GM12878 (cell line): ENCODE measurements around the gene ARHGAP19.

ENCODE experiments used
- CREB1 ChIP-seq: IDR thresholded peaks from 2 replicates; pipeline ENCODE4 v1.6.1; 2012; ENCODE audit warnings: low read depth, mild to moderate bottlenecking, inconsistent platforms
- GABPA ChIP-seq: IDR thresholded peaks from 2 replicates; pipeline ENCODE4 v1.6.1; 2014; ENCODE audit warnings: antibody characterized with exemption, low read depth, mild to moderate bottlenecking, inconsistent platforms
- POLR2AphosphoS5 ChIP-seq: IDR thresholded peaks from 2 replicates; pipeline ENCODE4 v1.6.1; 2011; ENCODE audit warnings: mild to moderate bottlenecking, low read length, inconsistent platforms
- RAD21 ChIP-seq: IDR thresholded peaks from 2 replicates; pipeline ENCODE4 v1.6.1; 2011; ENCODE audit warnings: mild to moderate bottlenecking, low read depth, low read length, moderate library complexity; ENCODE audit not compliant: insufficient read depth
- RFX5 ChIP-seq: IDR thresholded peaks from 2 replicates; pipeline ENCODE4 v1.6.1; 2011; ENCODE audit warnings: low read depth, low read length, improper control_type of control experiment
- TCF7 ChIP-seq: IDR thresholded peaks from 2 replicates; pipeline ENCODE4 v1.6.1; 2014; ENCODE audit warnings: antibody characterized with exemption, borderline replicate concordance
- TF ChIP-seq, protein P1 (sequence below): fragments of 450-650 bp; IDR thresholded peaks from 2 replicates; pipeline ENCODE4 v1.6.1; 2014; ENCODE audit warnings: mild to moderate bottlenecking
- TF ChIP-seq, protein P2 (sequence below), 3 experiments: IDR thresholded peaks in 2 of 3; conservative IDR thresholded peaks in 1 of 3; 2 replicates each; pipeline ENCODE4 v1.5.1; 2011; ENCODE audit warnings: low read depth in 3 of 3, low read length in 3 of 3, mild to moderate bottlenecking in 3 of 3, control low read depth in 2 of 3, moderate library complexity in 2 of 3, inconsistent platforms in 1 of 3, mixed read lengths in 1 of 3; ENCODE audit not compliant: control insufficient read depth in 2 of 3, insufficient read depth in 1 of 3; ENCODE audit errors: extremely low read depth in 1 of 3
- TF ChIP-seq, protein P3 (sequence below): fragments of 450-650 bp; IDR thresholded peaks from 2 replicates; pipeline ENCODE4 v1.6.1; 2017; ENCODE audit warnings: mild to moderate bottlenecking, moderate library complexity

DNA sequence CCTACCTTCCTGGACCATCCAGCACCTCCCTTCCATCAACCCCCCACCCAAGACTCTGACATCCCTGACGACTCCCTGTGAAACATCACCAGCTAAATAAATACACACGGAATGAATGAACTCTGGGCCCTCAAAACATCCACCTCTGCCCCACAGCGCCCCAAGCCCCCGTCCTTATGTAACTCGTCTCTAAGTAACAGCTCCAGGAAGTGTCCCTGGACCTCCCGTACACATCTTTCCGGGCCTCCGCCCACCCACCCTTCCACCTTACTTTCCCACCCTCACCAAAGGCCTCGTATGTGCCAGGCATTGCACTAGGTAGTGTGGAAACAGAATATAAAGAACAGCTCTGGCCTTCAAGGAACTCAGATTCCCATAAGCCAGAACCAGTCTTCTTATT is 79.0 kb downstream of the ARHGAP19 start:
- TF ChIP-seq, protein P1, sequence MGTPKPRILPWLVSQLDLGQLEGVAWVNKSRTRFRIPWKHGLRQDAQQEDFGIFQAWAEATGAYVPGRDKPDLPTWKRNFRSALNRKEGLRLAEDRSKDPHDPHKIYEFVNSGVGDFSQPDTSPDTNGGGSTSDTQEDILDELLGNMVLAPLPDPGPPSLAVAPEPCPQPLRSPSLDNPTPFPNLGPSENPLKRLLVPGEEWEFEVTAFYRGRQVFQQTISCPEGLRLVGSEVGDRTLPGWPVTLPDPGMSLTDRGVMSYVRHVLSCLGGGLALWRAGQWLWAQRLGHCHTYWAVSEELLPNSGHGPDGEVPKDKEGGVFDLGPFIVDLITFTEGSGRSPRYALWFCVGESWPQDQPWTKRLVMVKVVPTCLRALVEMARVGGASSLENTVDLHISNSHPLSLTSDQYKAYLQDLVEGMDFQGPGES: no peak
- TF ChIP-seq RFX5: no peak
- TF ChIP-seq RAD21: no peak
- TF ChIP-seq TCF7: no peak
- TF ChIP-seq, protein P2, sequence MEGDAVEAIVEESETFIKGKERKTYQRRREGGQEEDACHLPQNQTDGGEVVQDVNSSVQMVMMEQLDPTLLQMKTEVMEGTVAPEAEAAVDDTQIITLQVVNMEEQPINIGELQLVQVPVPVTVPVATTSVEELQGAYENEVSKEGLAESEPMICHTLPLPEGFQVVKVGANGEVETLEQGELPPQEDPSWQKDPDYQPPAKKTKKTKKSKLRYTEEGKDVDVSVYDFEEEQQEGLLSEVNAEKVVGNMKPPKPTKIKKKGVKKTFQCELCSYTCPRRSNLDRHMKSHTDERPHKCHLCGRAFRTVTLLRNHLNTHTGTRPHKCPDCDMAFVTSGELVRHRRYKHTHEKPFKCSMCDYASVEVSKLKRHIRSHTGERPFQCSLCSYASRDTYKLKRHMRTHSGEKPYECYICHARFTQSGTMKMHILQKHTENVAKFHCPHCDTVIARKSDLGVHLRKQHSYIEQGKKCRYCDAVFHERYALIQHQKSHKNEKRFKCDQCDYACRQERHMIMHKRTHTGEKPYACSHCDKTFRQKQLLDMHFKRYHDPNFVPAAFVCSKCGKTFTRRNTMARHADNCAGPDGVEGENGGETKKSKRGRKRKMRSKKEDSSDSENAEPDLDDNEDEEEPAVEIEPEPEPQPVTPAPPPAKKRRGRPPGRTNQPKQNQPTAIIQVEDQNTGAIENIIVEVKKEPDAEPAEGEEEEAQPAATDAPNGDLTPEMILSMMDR (IDR thresholded peaks at IDR 0.05 in 2 of 3, conservative IDR thresholded peaks at IDR 0.05 in 1 of 3; ENCODE audit: control insufficient read depth in 2 of 3, extremely low read depth in 1 of 3, insufficient read depth in 1 of 3, low read depth in 3 of 3, low read length in 3 of 3): no peak
- TF ChIP-seq CREB1: no peak
- TF ChIP-seq POLR2AphosphoS5: no peak
- TF ChIP-seq GABPA: no peak
- TF ChIP-seq, protein P3, sequence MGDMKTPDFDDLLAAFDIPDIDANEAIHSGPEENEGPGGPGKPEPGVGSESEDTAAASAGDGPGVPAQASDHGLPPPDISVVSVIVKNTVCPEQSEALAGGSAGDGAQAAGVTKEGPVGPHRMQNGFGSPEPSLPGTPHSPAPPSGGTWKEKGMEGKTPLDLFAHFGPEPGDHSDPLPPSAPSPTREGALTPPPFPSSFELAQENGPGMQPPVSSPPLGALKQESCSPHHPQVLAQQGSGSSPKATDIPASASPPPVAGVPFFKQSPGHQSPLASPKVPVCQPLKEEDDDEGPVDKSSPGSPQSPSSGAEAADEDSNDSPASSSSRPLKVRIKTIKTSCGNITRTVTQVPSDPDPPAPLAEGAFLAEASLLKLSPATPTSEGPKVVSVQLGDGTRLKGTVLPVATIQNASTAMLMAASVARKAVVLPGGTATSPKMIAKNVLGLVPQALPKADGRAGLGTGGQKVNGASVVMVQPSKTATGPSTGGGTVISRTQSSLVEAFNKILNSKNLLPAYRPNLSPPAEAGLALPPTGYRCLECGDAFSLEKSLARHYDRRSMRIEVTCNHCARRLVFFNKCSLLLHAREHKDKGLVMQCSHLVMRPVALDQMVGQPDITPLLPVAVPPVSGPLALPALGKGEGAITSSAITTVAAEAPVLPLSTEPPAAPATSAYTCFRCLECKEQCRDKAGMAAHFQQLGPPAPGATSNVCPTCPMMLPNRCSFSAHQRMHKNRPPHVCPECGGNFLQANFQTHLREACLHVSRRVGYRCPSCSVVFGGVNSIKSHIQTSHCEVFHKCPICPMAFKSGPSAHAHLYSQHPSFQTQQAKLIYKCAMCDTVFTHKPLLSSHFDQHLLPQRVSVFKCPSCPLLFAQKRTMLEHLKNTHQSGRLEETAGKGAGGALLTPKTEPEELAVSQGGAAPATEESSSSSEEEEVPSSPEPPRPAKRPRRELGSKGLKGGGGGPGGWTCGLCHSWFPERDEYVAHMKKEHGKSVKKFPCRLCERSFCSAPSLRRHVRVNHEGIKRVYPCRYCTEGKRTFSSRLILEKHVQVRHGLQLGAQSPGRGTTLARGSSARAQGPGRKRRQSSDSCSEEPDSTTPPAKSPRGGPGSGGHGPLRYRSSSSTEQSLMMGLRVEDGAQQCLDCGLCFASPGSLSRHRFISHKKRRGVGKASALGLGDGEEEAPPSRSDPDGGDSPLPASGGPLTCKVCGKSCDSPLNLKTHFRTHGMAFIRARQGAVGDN: no peak
